SJCRH30 (cell line): ENCODE measurements around the gene GNAS. TPM values are rescaled to one million over a fixed set of nuclear protein-coding genes. Genes with fewer than 3 reads are reported as not detected.
"Not testable (repeated sequence)": the region's sequence is repeated elsewhere in the genome, so short reads cannot be mapped to it uniquely, and the experiment has no call there.

ENCODE experiments used
- DNase-seq, 2 experiments: peaks; one replicate each; pipeline ENCODE4 v3.0.0-alpha.2; 2015 to 2020
- H3K27ac ChIP-seq: fragments of 250-450 bp; sonication (Bioruptor Pico); 2 replicates; pipeline ENCODE4 v1.5.1; 2020; ENCODE audit warnings: mild to moderate bottlenecking, moderate library complexity
- H3K27me3 ChIP-seq: fragments of 250-450 bp; sonication (Bioruptor Pico); 2 replicates; pipeline ENCODE4 v1.5.1; 2020; ENCODE audit warnings: mild to moderate bottlenecking, moderate library complexity
- H3K36me3 ChIP-seq: fragments of 250-450 bp; sonication (Bioruptor Pico); 2 replicates; pipeline ENCODE4 v1.5.1; 2020; ENCODE audit warnings: mild to moderate bottlenecking, moderate library complexity
- H3K4me1 ChIP-seq: fragments of 250-450 bp; sonication (Bioruptor Pico); 2 replicates; pipeline ENCODE4 v1.5.1; 2020; ENCODE audit warnings: mild to moderate bottlenecking, moderate library complexity
- H3K4me3 ChIP-seq: fragments of 250-450 bp; sonication (Bioruptor Pico); 2 replicates; pipeline ENCODE4 v1.5.1; 2020; ENCODE audit warnings: mild to moderate bottlenecking, moderate library complexity
- H3K9me3 ChIP-seq: fragments of 250-450 bp; sonication (Bioruptor Pico); replicated peaks from 2 replicates; pipeline ENCODE4 v1.5.1; 2020; ENCODE audit warnings: mild to moderate bottlenecking, moderate library complexity
- total RNA-seq: library from RNA; depleted of rRNA; stranded (reverse); fragments of >200 nt; shearing (Covaris generic); gene quantifications from 2 replicates; pipeline ENCODE4 v1.2.3, GENCODE V29; 2014

The GNAS gene
- total RNA-seq, 1 experiment from 2014 or later, result 2,094 TPM

GRCh38 chr20:58922036-58922435 lies 69.5 kb downstream of the GNAS start:
- Histone ChIP-seq H3K27ac (no peak overlapping the region), H3K9me3 (no peaks in the 10 kb centered on the region), H3K4me3 (no peak overlapping the region), H3K27me3 (peaks cover 7% of the 10 kb centered on the region), H3K36me3 (no peaks in the 10 kb centered on the region), H3K4me1 (no peaks in the 10 kb centered on the region)
- no peak for DNase-seq

GRCh38 chr20:58923117-58923712 lies 70.7 kb downstream of the GNAS start:
- no peak overlapping the region for H3K4me3 ChIP-seq
- H3K36me3 ChIP-seq, result no peaks in the 10 kb centered on the region
- no peak for DNase-seq
- H3K27me3 ChIP-seq, result peaks cover 7% of the 10 kb centered on the region
- no peak overlapping the region for H3K27ac ChIP-seq
- no peaks in the 10 kb centered on the region for H3K9me3 ChIP-seq
- H3K4me1 ChIP-seq, result no peaks in the 10 kb centered on the region

GRCh38 chr20:58926802-58927489 lies 74.4 kb downstream of the GNAS start:
- Histone ChIP-seq H3K4me3 (no peak overlapping the region), H3K27ac (no peak overlapping the region), H3K36me3 (no peaks in the 10 kb centered on the region), H3K9me3 (no peaks in the 10 kb centered on the region), H3K27me3 (peaks cover 13% of the 10 kb centered on the region), H3K4me1 (no peaks in the 10 kb centered on the region)
- DNase-seq, result no peak

- no peaks in the 10 kb centered on the region for H3K36me3 ChIP-seq
- H3K4me1 ChIP-seq, result no peaks in the 10 kb centered on the region
- H3K4me3 ChIP-seq, result no peak overlapping the region
- peaks cover 17% of the 10 kb centered on the region; the same call in 1 of the 2 replicates for H3K27me3 ChIP-seq
- no peak overlapping the region for H3K27ac ChIP-seq
- DNase-seq, result no peak
- H3K9me3 ChIP-seq, result no peaks in the 10 kb centered on the region
Measured at GRCh38 chr20:58927490-58928061, 75.1 kb downstream of the GNAS start.

GRCh38 chr20:58930496-58930895 lies 78.0 kb downstream of the GNAS start:
- H3K4me1 ChIP-seq, result no peaks in the 10 kb centered on the region
- H3K9me3 ChIP-seq, result no peaks in the 10 kb centered on the region
- peaks cover 17% of the 10 kb centered on the region; the same call in 1 of the 2 replicates for H3K27me3 ChIP-seq
- no peak overlapping the region for H3K4me3 ChIP-seq
- DNase-seq, result no peak
- no peak overlapping the region for H3K27ac ChIP-seq
- no peaks in the 10 kb centered on the region for H3K36me3 ChIP-seq

- Histone ChIP-seq H3K4me1 (no peaks in the 10 kb centered on the region), H3K27me3 (peaks cover 17% of the 10 kb centered on the region; the same call in 1 of the 2 replicates), H3K36me3 (no peaks in the 10 kb centered on the region), H3K4me3 (no peak overlapping the region), H3K27ac (no peak overlapping the region), H3K9me3 (peaks cover 3% of the 10 kb centered on the region; the same call in 1 of the 2 replicates)
- DNase-seq, result no peak
Measured at GRCh38 chr20:58932170-58932569, 79.7 kb downstream of the GNAS start.

GRCh38 chr20:58938078-58938477 lies 85.6 kb downstream of the GNAS start:
- peaks cover 6% of the 10 kb centered on the region; the same call in 1 of the 2 replicates for H3K27me3 ChIP-seq
- H3K36me3 ChIP-seq, result no peaks in the 10 kb centered on the region
- peaks cover 3% of the 10 kb centered on the region; the same call in 1 of the 2 replicates for H3K9me3 ChIP-seq
- no peak overlapping the region for H3K27ac ChIP-seq
- H3K4me3 ChIP-seq, result no peak overlapping the region
- H3K4me1 ChIP-seq, result no peaks in the 10 kb centered on the region
- DNase-seq, result no peak

- no peak for DNase-seq
- Histone ChIP-seq H3K4me3 (no peak overlapping the region), H3K4me1 (no peaks in the 10 kb centered on the region), H3K9me3 (peaks cover 3% of the 10 kb centered on the region; the same call in 1 of the 2 replicates), H3K27me3 (peaks cover 6% of the 10 kb centered on the region; the same call in 1 of the 2 replicates), H3K36me3 (no peaks in the 10 kb centered on the region), H3K27ac (no peak overlapping the region)
Measured at GRCh38 chr20:58938541-58938940, 86.0 kb downstream of the GNAS start.

GRCh38 chr20:58941471-58941870 lies 89.0 kb downstream of the GNAS start:
- no peaks in the 10 kb centered on the region for H3K9me3 ChIP-seq
- DNase-seq, result no peak
- no peak overlapping the region for H3K27ac ChIP-seq
- no peaks in the 10 kb centered on the region for H3K4me1 ChIP-seq
- no peaks in the 10 kb centered on the region for H3K36me3 ChIP-seq
- peaks cover 10% of the 10 kb centered on the region; the same call in 1 of the 2 replicates for H3K27me3 ChIP-seq
- H3K4me3 ChIP-seq, result no peak overlapping the region

GRCh38 chr20:58942549-58942948 lies 90.0 kb downstream of the GNAS start:
- DNase-seq, result no peak
- Histone ChIP-seq H3K27ac (no peak overlapping the region), H3K9me3 (no peaks in the 10 kb centered on the region), H3K4me3 (no peak overlapping the region), H3K36me3 (no peaks in the 10 kb centered on the region), H3K4me1 (no peaks in the 10 kb centered on the region), H3K27me3 (peaks cover 10% of the 10 kb centered on the region; the same call in 1 of the 2 replicates)

GRCh38 chr20:58944610-58945009 lies 92.1 kb downstream of the GNAS start:
- Histone ChIP-seq H3K9me3 (no peaks in the 10 kb centered on the region), H3K27me3 (0 out of 2 replicates have a peak, but pooled peaks cover 3% of the 10 kb centered on the region), H3K4me3 (no peak overlapping the region), H3K36me3 (no peaks in the 10 kb centered on the region), H3K4me1 (peaks cover 3% of the 10 kb centered on the region), H3K27ac (no peak overlapping the region)
- DNase-seq, result no peak

GRCh38 chr20:58945965-58946631 lies 93.6 kb downstream of the GNAS start:
- H3K4me1 ChIP-seq, result peaks cover 3% of the 10 kb centered on the region

GRCh38 chr20:58947797-58948388 lies 95.4 kb downstream of the GNAS start:
- H3K4me3 ChIP-seq, H3K36me3 ChIP-seq, H3K4me1 ChIP-seq, H3K9me3 ChIP-seq, H3K27me3 ChIP-seq, H3K27ac ChIP-seq: not testable (repeated sequence)
- DNase-seq, result peak in 1 of 2 experiments; percentile 33

More at GRCh38 chr20:58945965-58946631, 93.6 kb downstream of the GNAS start:
- Histone ChIP-seq H3K4me3 (no peak overlapping the region), H3K27ac (no peak overlapping the region), H3K9me3 (0 out of 2 replicates have a peak, but pooled peaks cover 2% of the 10 kb centered on the region), H3K27me3 (0 out of 2 replicates have a peak, but pooled peaks cover 3% of the 10 kb centered on the region), H3K36me3 (no peaks in the 10 kb centered on the region)
- no peak for DNase-seq

- Histone ChIP-seq H3K9me3 (0 out of 2 replicates have a peak, but pooled peaks cover 5% of the 10 kb centered on the region), H3K36me3 (no peaks in the 10 kb centered on the region), H3K4me3 (no peak overlapping the region), H3K27ac (no peak overlapping the region), H3K4me1 (peaks cover 3% of the 10 kb centered on the region), H3K27me3 (no peaks in the 10 kb centered on the region)
- no peak for DNase-seq
Measured at GRCh38 chr20:58950603-58951002, 98.1 kb downstream of the GNAS start.
